ENCODE data around the gene ZNF70. TPM values are rescaled to one million over a fixed set of nuclear protein-coding genes. Genes with fewer than 3 reads are reported as not detected.

Gene ZNF70
- total RNA-seq, 1 experiment from 2014 or later, result 9.7 TPM

DNA sequence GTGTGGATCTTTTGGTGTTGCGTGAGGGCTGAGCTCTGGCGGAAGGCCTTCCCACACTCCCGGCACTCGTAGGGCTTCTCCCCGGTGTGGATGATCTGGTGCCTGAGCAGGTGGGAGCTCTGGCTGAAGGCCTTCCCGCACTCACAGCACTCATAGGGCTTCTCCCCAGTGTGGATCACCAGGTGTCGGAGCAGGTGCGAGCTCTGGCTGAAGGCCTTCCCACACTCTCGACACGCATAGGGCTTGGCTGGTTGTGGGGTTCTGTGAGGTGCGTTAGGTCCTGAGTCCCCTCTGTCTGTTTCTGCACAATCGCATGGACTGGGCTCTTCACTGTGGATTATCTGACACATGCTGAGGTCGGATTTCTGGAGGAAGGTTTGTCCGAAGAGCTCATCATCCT lies 6.4 kb downstream of the ZNF70 start:
- no peaks in the 10 kb centered on the region for H3K4me1 ChIP-seq (ENCODE audit: insufficient read depth, low read length, poor library complexity, severe bottlenecking)
- no TSS peak for BruUV-seq (replicated peaks)
- H3K36me3 ChIP-seq (ENCODE audit: insufficient read depth, low read length, poor library complexity, severe bottlenecking), result peaks cover 34% of the 10 kb centered on the region
- no peak for DNase-seq (ENCODE audit: low spot score)
- CTCF ChIA-PET, result no interaction called here
- H3K27ac ChIP-seq (ENCODE audit: low read depth, low read length, poor library complexity, severe bottlenecking), result no peak overlapping the region
- no peaks in the 10 kb centered on the region for H3K9me3 ChIP-seq (ENCODE audit: low read depth, low read length, poor library complexity, severe bottlenecking)
- TF ChIP-seq, protein P1, sequence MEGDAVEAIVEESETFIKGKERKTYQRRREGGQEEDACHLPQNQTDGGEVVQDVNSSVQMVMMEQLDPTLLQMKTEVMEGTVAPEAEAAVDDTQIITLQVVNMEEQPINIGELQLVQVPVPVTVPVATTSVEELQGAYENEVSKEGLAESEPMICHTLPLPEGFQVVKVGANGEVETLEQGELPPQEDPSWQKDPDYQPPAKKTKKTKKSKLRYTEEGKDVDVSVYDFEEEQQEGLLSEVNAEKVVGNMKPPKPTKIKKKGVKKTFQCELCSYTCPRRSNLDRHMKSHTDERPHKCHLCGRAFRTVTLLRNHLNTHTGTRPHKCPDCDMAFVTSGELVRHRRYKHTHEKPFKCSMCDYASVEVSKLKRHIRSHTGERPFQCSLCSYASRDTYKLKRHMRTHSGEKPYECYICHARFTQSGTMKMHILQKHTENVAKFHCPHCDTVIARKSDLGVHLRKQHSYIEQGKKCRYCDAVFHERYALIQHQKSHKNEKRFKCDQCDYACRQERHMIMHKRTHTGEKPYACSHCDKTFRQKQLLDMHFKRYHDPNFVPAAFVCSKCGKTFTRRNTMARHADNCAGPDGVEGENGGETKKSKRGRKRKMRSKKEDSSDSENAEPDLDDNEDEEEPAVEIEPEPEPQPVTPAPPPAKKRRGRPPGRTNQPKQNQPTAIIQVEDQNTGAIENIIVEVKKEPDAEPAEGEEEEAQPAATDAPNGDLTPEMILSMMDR (conservative IDR thresholded peaks at IDR 0.05; ENCODE audit: low read depth, low read length), result no peak
- no peak for TF ChIP-seq EZH2 (IDR thresholded peaks at IDR 0.05; ENCODE audit: borderline replicate concordance, low read depth, low read length, poor library complexity, severe bottlenecking)
- H3K4me3 ChIP-seq (ENCODE audit: low read depth, low read length, poor library complexity, severe bottlenecking), result no peak overlapping the region
- no peaks in the 10 kb centered on the region for H3K27me3 ChIP-seq (replicated peaks; ENCODE audit: insufficient read depth, low read depth, low read length, poor library complexity)
- intact Hi-C loops (cut with micrococcal nuclease; ENCODE audit: unreplicated experiment), result no loop called here
- POLR2A ChIA-PET (ENCODE audit: low non-redundant PET), result no interaction called here

DNA sequence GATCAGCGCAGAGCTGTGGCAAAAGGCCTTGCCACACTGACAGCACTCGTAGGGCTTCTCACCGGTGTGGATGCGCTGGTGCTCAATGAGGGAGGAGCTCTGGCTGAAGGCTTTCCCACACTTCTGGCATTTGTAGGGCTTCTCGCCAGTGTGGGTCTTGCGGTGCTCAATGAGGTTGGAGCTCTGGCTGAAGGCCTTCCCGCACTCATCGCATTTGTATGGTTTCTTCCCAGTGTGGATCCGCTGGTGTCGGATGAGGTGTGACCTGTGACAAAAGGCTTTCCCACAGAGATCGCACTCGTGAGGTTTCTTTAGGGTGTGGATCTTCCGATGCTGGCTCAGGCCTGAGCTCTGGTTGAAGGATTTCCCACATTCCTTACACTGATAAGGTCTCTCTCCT lies 6.9 kb downstream of the ZNF70 start:
- TF ChIP-seq EZH2 (IDR thresholded peaks at IDR 0.05; ENCODE audit: borderline replicate concordance, low read depth, low read length, poor library complexity, severe bottlenecking), result no peak
- TF ChIP-seq, protein P1 (conservative IDR thresholded peaks at IDR 0.05; ENCODE audit: low read depth, low read length), result no peak
- no TSS peak for BruUV-seq (replicated peaks)
- DNase-seq (ENCODE audit: low spot score), result no peak
- Histone ChIP-seq H3K4me1 (ENCODE audit: insufficient read depth, low read length, poor library complexity, severe bottlenecking) (no peaks in the 10 kb centered on the region), H3K4me3 (ENCODE audit: low read depth, low read length, poor library complexity, severe bottlenecking) (no peak overlapping the region), H3K9me3 (ENCODE audit: low read depth, low read length, poor library complexity, severe bottlenecking) (no peaks in the 10 kb centered on the region), H3K36me3 (ENCODE audit: insufficient read depth, low read length, poor library complexity, severe bottlenecking) (peaks cover 34% of the 10 kb centered on the region), H3K27me3 (replicated peaks; ENCODE audit: insufficient read depth, low read depth, low read length, poor library complexity) (no peaks in the 10 kb centered on the region), H3K27ac (ENCODE audit: low read depth, low read length, poor library complexity, severe bottlenecking) (no peak overlapping the region)
- intact Hi-C loops (cut with micrococcal nuclease; ENCODE audit: unreplicated experiment), result no loop called here
- CTCF ChIA-PET, result no interaction called here
- POLR2A ChIA-PET (ENCODE audit: low non-redundant PET), result no interaction called here

DNA sequence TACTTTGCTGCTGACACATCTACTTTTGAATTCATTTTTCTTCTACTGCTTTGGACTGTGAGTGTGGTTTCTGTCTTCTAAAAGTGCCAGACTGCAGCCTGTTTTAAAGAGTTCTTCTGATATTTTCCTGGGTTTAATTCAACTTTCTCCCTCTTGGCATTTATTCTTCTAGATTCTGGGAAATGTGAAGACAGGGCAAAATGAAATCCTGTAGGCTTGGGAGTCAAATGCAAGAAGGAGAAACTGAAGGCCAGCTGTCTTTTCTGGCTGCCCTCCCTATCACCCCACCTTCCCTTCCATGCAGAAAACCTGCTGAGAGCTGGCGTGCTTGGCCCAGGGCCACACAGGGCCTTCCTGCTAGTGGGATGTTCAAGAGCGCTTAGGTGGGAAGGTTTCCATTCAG lies 7.6 kb downstream of the ZNF70 start:
- BruUV-seq (replicated peaks), result no TSS peak
- no peaks in the 10 kb centered on the region for H3K4me1 ChIP-seq (ENCODE audit: insufficient read depth, low read length, poor library complexity, severe bottlenecking)
- H3K36me3 ChIP-seq (ENCODE audit: insufficient read depth, low read length, poor library complexity, severe bottlenecking), result peaks cover 34% of the 10 kb centered on the region
- no peak overlapping the region for H3K4me3 ChIP-seq (ENCODE audit: low read depth, low read length, poor library complexity, severe bottlenecking)
- H3K27me3 ChIP-seq (replicated peaks; ENCODE audit: insufficient read depth, low read depth, low read length, poor library complexity), result no peaks in the 10 kb centered on the region
- intact Hi-C loops (cut with micrococcal nuclease; ENCODE audit: unreplicated experiment), result no loop called here
- no peak overlapping the region for H3K27ac ChIP-seq (ENCODE audit: low read depth, low read length, poor library complexity, severe bottlenecking)
- DNase-seq (ENCODE audit: low spot score), result no peak
- ChIA-PET POLR2A (ENCODE audit: low non-redundant PET) (no interaction called here), CTCF (no interaction called here)
- TF ChIP-seq EZH2 (IDR thresholded peaks at IDR 0.05; ENCODE audit: borderline replicate concordance, low read depth, low read length, poor library complexity, severe bottlenecking), result no peak
- TF ChIP-seq, protein P1 (conservative IDR thresholded peaks at IDR 0.05; ENCODE audit: low read depth, low read length), result no peak
- H3K9me3 ChIP-seq (ENCODE audit: low read depth, low read length, poor library complexity, severe bottlenecking), result no peaks in the 10 kb centered on the region

All from A673 (cell line).